SHP77 (cell line): Measurements from ENCODE around the gene NFATC2.
"Not testable (repeated sequence)": the region's sequence is repeated elsewhere in the genome, so short reads cannot be mapped to it uniquely, and the experiment has no call there.

Experiments
- DNase-seq, 2 experiments: peaks; one replicate each; lab custom pipeline; 2025; lab: John Stamatoyannopoulos, UW

The NFATC2 gene

DNA sequence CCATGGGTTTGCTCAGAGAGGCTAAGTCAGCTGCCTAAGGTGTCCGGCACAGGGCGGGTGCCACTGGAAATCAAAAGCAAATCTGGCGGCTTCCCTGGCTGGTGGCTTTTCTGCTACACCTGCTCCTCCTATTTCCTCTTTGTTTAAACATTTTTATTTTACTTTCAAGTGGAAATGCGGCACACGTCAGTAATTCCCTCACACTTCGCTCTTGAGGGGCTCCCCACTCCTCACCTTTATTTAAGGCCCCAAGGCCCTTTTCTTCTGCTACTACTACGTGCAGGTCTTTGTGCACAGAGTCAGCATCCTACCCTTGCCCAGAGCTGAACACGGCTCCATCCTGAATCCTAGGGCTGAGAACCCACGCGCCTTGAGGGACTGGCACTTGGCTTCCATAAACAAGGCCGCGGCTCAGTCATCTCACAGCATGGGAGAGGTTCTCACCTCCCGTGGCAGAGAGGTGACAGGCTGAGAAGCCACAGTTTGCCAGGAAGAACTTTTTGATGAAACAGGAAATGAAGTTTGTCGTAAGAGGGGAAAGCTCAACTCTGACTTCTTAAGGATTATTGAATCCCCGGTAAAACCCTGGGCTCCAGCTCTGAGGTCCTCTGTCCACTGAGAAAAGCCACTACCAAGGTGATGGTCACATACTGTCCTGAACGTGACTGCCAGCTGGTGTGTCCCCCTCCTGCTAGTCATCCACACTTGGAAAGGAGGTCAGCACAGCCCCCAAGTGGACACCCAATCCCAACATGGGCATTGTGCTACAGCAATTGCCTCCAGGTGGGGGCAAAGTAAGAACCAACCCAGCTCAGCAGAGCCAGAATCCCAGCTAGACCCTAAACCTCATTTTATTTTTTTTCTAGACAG, 48.0 kb downstream of the NFATC2 start:
- DNase-seq: no peak

- no peak for DNase-seq
Observed at GRCh38 chr20:51493346-51493791, 49.1 kb downstream of the NFATC2 start.

DNA sequence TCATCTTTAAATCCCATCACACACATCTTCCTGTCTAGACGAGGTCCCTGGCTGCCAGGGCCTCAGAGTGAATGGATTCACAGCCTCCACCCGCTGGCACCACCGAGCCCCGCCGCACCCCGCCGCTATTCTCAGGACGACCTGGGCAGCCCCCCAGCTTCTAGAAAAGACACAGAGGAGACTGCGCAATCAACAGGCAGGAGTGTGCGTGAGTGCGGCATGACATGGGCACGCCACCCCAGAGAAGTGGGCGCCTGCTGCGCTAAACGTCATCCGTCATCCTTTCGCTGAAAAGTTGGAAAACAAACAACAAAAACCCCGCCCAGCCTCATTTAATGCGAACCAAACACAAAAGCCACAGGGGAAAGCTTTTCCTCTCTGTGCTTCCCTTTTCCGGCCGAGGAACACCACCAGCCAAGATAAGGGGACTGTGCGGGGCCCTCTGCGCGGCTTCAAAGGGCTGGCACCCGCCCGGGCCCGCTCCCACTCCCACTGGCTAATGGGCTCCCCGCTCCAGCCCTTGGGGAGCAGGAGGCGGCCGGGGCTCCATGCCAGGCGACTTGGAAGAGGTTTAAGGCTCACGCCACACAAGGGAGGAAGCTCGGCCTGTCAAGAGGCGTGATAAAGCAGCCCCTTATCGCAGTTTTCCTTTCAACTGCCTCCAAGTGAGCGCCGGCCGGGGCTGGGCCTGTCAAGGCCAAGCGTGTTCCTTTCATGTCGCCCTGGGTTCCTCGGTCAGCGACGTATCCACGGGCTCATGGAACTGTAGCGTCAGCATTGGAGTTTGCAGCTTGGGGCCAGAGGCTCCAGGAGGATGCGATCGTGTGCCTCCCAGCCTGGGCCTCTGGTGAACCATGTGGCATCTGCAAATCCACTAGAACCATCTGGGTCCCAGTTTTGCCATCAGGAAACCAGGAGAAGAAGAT, 50.1 kb downstream of the NFATC2 start:
- DNase-seq: no peak

DNA sequence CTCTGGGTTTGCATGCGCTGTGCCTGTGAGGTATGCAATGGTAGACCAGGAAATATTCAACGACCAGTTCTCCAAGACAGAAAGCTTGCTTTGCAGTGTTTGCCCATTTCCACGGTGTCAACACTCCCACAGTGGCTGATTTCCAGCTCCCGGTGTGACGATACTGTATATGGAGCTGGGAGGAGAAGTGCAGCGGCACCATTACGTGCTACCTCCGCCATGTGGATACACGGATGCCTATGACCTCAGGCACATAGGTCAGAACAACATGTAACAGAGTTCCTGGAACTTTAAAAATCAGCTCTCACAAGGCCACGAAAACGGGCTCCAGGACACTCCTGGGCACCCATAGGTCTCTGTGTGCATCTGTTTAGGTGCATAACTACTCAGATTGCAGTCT, 51.1 kb downstream of the NFATC2 start:
- no peak for DNase-seq

DNA sequence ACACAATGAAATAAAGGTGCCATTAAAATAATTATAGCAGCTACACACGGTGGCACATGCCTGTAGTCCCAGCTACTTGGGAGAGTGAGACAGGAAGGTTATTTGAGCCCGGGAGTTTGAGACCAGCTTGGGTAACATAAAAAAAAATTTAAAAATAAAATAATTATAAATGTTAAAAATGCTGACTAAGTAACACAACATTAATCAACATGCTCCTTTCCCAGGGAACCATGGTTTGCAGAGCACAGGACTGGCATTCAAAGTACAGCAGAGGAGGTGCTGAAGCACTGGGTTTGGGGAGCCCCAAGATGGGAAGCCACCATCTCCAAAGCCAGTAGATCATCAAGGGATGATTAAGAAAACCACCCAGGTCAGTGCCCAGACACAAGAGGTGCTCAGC, 51.9 kb downstream of the NFATC2 start:
- DNase-seq: no peak

DNA sequence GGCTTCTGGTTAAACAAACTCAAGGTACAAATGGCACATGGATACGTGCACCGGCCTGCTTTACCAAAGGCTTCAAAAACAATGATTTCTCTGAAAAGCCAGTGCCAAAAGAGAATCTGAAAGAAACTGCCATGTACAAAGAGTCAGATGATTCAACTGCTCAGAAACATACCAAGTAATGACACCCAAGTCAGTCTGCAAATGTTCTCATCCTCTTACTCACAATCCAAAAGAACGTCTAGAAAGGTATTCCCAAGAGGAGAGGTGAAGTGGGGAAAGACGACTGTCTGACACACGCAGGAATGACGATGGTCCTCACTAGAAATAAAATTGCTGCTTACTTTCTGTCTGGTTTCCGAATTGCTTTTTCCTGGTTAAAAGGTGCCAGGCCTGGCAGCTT, 52.9 kb downstream of the NFATC2 start:
- no peak for DNase-seq

- DNase-seq: no peak
Observed at GRCh38 chr20:51488331-51488730, 54.2 kb downstream of the NFATC2 start.

DNA sequence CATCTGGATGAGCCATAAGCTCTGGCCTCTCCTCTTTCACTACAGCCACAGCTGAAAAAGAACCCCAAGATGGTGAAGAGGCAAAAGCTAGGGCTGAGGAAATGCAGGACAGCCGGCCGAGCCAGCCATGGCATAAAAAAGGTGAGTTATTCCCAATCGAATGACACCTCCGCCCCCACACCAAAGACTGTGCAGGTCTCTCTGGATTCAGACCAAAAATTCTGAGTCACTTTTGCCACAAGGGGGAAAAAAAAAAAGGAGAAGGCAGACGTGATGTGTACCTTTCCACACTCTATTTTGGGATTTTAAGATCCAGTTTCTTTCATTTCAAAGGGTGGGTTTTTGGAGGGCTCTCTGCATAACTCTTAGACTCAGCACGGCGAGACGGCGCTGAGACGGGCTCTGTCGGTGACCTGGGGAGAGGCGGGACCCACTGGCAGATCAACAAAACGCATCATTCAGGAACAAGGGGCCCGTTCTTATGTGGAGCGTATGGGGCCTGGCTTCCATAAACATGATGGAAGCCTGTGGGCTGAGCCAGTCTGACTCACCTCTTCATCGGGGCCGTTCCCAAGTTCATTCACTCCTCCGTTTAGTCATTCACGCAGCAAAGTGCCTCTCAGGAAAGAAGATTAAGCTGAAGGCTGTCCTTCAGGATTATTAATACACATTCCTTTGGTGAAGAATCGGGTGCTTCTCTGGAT, 54.8 kb downstream of the NFATC2 start:
- DNase-seq: no peak

DNA sequence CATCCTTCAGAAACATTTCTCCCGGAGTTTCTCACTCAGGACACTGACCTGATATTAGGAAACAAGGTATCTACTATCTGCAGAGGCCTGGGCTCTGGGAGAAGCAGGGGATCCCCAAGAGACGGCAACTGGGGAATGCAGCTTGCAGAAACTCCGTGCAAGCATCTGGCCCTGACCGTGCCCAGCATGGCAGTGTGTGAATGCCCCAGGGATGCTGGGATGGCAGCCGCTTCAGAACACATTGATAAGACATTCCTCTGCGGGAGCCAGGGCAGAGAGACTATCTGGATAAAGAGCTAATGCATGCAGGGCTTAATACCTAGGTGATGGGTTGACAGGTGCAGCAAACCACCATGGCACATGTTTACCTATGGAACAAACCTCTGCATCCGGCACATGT, 55.4 kb downstream of the NFATC2 start:
- no peak for DNase-seq

GRCh38 chr20:51486197-51487005, 56.1 kb downstream of the NFATC2 start:
- DNase-seq: no peak

GRCh38 chr20:51484831-51485230, 57.7 kb downstream of the NFATC2 start:
- DNase-seq: no peak

DNA sequence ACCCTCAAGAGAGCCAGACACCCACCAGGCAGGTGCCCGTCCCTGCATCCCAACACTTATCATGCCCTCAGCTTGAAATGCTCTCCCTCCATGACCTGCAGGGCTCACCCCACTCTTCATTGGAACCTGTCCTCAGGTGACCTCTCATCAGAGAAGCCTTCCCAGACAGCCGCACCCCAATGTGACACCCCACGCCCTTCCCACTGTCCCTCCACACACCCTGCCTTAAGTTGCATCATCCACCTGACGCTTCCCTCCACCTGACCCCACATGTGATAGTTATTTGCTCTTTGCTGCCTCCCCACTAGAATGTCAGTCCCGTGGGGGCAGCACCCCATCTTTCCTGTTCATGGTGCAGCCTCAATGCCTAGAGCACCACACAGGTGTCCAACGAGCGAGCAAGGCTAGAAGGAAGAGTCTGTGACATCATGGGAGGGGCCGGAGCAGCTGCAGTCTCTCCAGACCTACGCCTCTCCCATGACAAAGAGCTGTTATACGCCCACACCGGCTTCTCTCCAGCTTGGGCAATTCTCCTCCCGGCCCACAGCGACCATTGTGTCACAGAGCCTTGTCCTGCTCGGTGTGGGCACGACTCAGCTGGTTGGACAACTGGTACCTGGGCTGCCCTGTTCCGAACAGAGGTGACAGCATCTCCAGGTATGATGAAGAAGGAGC, 58.2 kb downstream of the NFATC2 start:
- DNase-seq: peak in 1 of 2 experiments; percentile 2

GRCh38 chr20:51482836-51483473, 59.6 kb downstream of the NFATC2 start:
- no peak for DNase-seq

GRCh38 chr20:51481341-51481914, 61.1 kb downstream of the NFATC2 start:
- DNase-seq: no peak

DNA sequence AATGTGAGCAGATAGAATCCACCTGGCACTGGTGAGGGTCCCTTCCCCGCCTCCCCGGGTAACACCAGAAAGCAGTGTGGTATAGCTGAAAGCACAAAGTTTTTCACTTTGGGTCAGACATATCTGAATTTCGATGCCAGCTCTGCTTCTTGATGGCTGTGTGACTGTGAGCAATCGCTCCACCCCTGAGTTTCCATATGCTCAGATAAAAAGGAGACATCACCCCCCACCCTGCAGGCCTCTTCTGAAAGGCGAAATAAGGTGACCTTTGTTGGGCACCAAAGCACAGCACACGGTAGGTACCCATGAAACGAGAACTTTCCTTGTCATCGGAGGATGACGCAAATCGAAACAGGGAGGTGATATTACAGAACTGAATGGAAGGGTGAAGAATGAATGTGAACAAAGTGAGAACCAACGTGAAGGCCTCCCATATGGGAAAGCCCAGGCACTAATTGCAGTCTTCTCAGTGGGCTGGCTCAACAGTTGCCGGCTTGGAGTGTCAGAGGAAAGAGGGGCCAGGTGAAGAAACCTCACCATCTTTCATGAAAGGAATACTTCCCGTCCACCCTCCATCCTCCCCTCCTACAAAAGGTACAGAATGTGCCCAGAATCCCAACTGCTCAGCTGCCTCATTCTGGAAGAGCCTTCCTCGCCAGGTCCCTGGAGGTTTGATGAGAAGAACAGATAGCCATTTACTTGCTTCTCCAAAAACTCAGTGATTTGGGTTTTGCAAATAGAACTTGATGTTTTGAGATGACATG, 61.8 kb downstream of the NFATC2 start:
- DNase-seq: no peak

DNA sequence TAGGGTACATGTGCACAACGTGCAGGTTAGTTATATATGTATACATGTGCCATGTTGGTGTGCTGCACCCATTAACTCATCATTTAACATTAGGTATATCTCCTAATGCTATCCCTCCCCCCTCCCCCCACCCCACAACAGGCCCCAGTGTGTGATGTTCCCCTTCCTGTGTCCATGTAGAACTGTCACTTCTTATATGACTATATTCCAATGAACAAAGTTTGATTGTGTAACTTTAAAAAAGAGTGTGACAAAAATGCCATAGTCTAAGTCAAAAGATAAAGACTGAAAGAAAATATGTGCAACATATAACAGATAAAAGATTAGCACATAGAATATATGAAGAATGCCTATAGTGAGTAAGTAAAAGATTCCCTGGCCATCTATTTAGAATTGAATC, 66.4 kb downstream of the NFATC2 start:
- DNase-seq: not testable (repeated sequence)

- no peak for DNase-seq
Observed at GRCh38 chr20:51473771-51474170, 68.7 kb downstream of the NFATC2 start.

- DNase-seq: no peak
Observed at GRCh38 chr20:51473256-51473655, 69.3 kb downstream of the NFATC2 start.

DNA sequence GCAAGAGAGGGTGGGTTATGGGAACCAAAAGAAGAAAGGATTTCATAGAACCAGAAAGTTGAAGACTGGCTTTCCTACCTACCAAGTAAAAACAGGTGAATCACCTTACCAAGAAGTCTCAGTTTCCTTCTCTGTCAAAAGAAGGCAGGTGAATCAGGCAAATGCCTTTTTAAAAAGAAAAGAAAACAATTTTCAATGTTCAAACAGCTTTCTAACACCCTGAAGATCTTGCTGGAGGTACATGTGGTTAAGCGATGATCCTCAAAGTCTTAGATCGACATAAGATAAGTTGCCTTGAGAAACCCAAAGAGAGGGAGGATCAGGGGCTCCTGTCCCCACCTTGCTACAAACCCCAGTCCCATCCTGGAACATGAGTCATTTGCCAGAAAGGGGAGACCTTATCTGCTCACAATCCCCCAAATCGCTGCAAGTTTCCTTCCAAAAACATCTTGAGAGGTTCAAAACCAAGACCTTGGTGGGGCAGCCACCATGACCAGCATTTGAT, 71.6 kb downstream of the NFATC2 start:
- no peak for DNase-seq
